ENCODE results near the gene HDAC4.

DNA sequence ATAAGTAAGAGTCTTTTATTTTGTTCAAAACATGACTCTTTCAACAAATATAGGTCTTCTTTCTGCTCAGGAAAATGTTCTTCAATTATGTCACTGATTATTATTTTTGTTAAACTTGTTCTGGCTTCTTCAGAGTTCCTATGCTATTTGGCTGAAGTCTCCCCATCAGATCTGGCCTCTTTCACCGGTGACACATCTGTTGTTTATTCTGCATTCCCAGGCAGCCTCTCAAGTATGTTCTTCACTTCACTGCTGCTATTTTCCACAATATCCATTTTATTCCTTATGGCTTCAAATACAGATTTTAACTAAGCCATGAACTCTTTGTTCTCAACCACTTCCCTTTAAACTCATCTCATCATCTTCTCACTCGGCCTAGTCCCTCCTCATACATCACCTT lies 45.7 kb downstream of the HDAC4 start:
- TF ChIP-seq, protein P1, sequence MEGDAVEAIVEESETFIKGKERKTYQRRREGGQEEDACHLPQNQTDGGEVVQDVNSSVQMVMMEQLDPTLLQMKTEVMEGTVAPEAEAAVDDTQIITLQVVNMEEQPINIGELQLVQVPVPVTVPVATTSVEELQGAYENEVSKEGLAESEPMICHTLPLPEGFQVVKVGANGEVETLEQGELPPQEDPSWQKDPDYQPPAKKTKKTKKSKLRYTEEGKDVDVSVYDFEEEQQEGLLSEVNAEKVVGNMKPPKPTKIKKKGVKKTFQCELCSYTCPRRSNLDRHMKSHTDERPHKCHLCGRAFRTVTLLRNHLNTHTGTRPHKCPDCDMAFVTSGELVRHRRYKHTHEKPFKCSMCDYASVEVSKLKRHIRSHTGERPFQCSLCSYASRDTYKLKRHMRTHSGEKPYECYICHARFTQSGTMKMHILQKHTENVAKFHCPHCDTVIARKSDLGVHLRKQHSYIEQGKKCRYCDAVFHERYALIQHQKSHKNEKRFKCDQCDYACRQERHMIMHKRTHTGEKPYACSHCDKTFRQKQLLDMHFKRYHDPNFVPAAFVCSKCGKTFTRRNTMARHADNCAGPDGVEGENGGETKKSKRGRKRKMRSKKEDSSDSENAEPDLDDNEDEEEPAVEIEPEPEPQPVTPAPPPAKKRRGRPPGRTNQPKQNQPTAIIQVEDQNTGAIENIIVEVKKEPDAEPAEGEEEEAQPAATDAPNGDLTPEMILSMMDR (IDR thresholded peaks at IDR 0.05) = no peak
- TF ChIP-seq POLR2A (IDR thresholded peaks at IDR 0.05) = no peak
- peak in 1 of 2 donors; percentile 17 for TF ChIP-seq POLR2AphosphoS5 (IDR thresholded peaks at IDR 0.05; ENCODE audit: insufficient read depth in 1 of 2, low read depth in 1 of 2)
